HepG2 (cell line): ENCODE results near the gene SLC2A11. TPM values are rescaled to one million over a fixed set of nuclear protein-coding genes. Genes with fewer than 3 reads are reported as not detected.

Experiments
- AHR ChIP-seq: IDR thresholded peaks from 2 replicates; pipeline ENCODE4 v1.6.1; 2018; ENCODE audit warnings: missing genetic modification reagents, missing compliant biosample characterization
- ARHGAP35 ChIP-seq: sonication (generic); formaldehyde crosslinking; IDR thresholded peaks from 2 replicates; pipeline ENCODE4 v1.9.0; 2022; ENCODE audit warnings: mild to moderate bottlenecking, inconsistent platforms, moderate library complexity, missing genetic modification reagents, borderline replicate concordance
- BRD4 ChIP-seq: sonication (generic); formaldehyde crosslinking; IDR thresholded peaks from 2 replicates; pipeline ENCODE4 v1.4.0; 2020; ENCODE audit warnings: missing genetic modification reagents
- DDIT3 ChIP-seq: sonication (generic); formaldehyde crosslinking; IDR thresholded peaks from 2 replicates; pipeline ENCODE4 v1.4.0; 2020; ENCODE audit warnings: mild to moderate bottlenecking, missing genetic modification reagents
- IKZF1 ChIP-seq: fragments of 450-650 bp; IDR thresholded peaks from 2 replicates; pipeline ENCODE4 v1.7.1; 2016
- KDM4B ChIP-seq: sonication (generic); formaldehyde crosslinking; IDR thresholded peaks from 2 replicates; pipeline ENCODE4 v1.4.0; 2020; ENCODE audit warnings: missing genetic modification reagents
- MTA1 ChIP-seq: sonication (generic); formaldehyde crosslinking; IDR thresholded peaks from 2 replicates; pipeline ENCODE4 v1.4.0; 2020; ENCODE audit warnings: missing genetic modification reagents, mild to moderate bottlenecking, borderline replicate concordance
- MXD1 ChIP-seq: sonication (generic); formaldehyde crosslinking; IDR thresholded peaks from 2 replicates; pipeline ENCODE4 v1.4.0; 2020; ENCODE audit warnings: mild to moderate bottlenecking, missing genetic modification reagents
- MYPOP ChIP-seq: sonication (generic); formaldehyde crosslinking; IDR thresholded peaks from 2 replicates; pipeline ENCODE4 v1.8.1; 2023; ENCODE audit warnings: mild to moderate bottlenecking, moderate library complexity, missing genetic modification reagents
- NR1H2 ChIP-seq: sonication (generic); formaldehyde crosslinking; IDR thresholded peaks from 2 replicates; pipeline ENCODE4 v1.8.1; 2022; ENCODE audit warnings: low read depth, missing genetic modification reagents, borderline replicate concordance
- PCBP2 ChIP-seq: fragments of 200-400 bp; formaldehyde crosslinking; optimal IDR thresholded peaks from 2 replicates; pipeline ENCODE3; 2018; ENCODE audit warnings: low read length, low read depth; ENCODE audit not compliant: poor library complexity, severe bottlenecking
- PLRG1 ChIP-seq: fragments of 450-650 bp; conservative IDR thresholded peaks from 2 replicates; pipeline ENCODE4 v1.6.1; 2016
- RNF2 ChIP-seq: fragments of 450-650 bp; conservative IDR thresholded peaks from 2 replicates; pipeline ENCODE4 v1.6.1; 2016; ENCODE audit warnings: low read depth
- SMARCE1 ChIP-seq: fragments of 450-650 bp; IDR thresholded peaks from 2 replicates; pipeline ENCODE4 v1.6.1; 2017; ENCODE audit warnings: borderline replicate concordance
- TGIF2 ChIP-seq: IDR thresholded peaks from 2 replicates; pipeline ENCODE4 v1.6.1; 2016; ENCODE audit warnings: control low read depth, missing compliant biosample characterization
- ZBTB21 ChIP-seq: sonication (generic); formaldehyde crosslinking; IDR thresholded peaks from 2 replicates; pipeline ENCODE4 v1.4.0; 2020; ENCODE audit warnings: missing genetic modification reagents
- ZBTB7A ChIP-seq: sonication (generic); formaldehyde crosslinking; IDR thresholded peaks from 2 replicates; pipeline ENCODE4 v1.8.0; 2022; ENCODE audit warnings: mild to moderate bottlenecking, missing genetic modification reagents
- ZHX2 ChIP-seq, 2 experiments: sonication (generic) in 1 of 2; formaldehyde crosslinking in 1 of 2; IDR thresholded peaks; 2 replicates each; pipeline versions ENCODE4 v1.6.1 to v1.9.0; 2014 to 2022; ENCODE audit warnings: antibody characterized with exemption in 1 of 2, borderline replicate concordance in 1 of 2, inconsistent platforms in 1 of 2, low read depth in 1 of 2, missing genetic modification reagents in 1 of 2
- ZNF33A ChIP-seq: sonication (generic); formaldehyde crosslinking; IDR thresholded peaks from 2 replicates; pipeline ENCODE4 v1.5.1; 2020; ENCODE audit warnings: missing genetic modification reagents, mild to moderate bottlenecking, moderate library complexity, borderline replicate concordance
- ZNF343 ChIP-seq: sonication (generic); formaldehyde crosslinking; IDR thresholded peaks from 2 replicates; pipeline ENCODE4 v1.4.0; 2020; ENCODE audit warnings: mild to moderate bottlenecking, missing genetic modification reagents
- ZNF576 ChIP-seq: sonication (generic); formaldehyde crosslinking; IDR thresholded peaks from 2 replicates; pipeline ENCODE4 v1.4.0; 2020; ENCODE audit warnings: mild to moderate bottlenecking, missing genetic modification reagents
- ZNF768 ChIP-seq: sonication (generic); formaldehyde crosslinking; IDR thresholded peaks from 2 replicates; pipeline ENCODE4 v1.4.0; 2020; ENCODE audit warnings: missing genetic modification reagents
- ZNF883 ChIP-seq: sonication (generic); formaldehyde crosslinking; IDR thresholded peaks from 2 replicates; pipeline ENCODE4 v1.5.1; 2020; ENCODE audit warnings: mild to moderate bottlenecking, missing genetic modification reagents; ENCODE audit errors: not compliant biosample characterization
- ZSCAN29 ChIP-seq: sonication (generic); formaldehyde crosslinking; conservative IDR thresholded peaks from 2 replicates; pipeline ENCODE4 v1.4.0; 2020; ENCODE audit warnings: mild to moderate bottlenecking, missing genetic modification reagents
- polyA plus RNA-seq, 8 experiments: library from polyadenylated mRNA; depleted of rRNA in 3 of 8; stranded (reverse) in 7 of 8; unstranded in 1 of 8; fragments of >200 nt; fragmentation: Illumina TruSeq in 4 of 8; extraction: Trizol in 4 of 8; gene quantifications; 2 replicates each; pipeline versions ENCODE4 v1.2.1 to v1.2.3, GENCODE V29; 2011 to 2016; ENCODE audit warnings: low read depth in 4 of 8, missing spikeins in 1 of 8, mixed read lengths in 1 of 8; ENCODE audit not compliant: insufficient read depth in 1 of 8
- total RNA-seq, 5 experiments: library from RNA; depleted of rRNA; stranded (reverse); fragments of >200 nt; fragmentation: Illumina TruSeq; extraction: Trizol; gene quantifications; 2 replicates each; pipeline ENCODE4 v1.2.3, GENCODE V29; 2016; ENCODE audit warnings: low read depth in 1 of 5

SLC2A11 gene
- total and polyA plus RNA-seq, 2 of the 13 experiments (the other 11 are each of a cell fraction or from before 2014, with no cell fraction given) = 15.2 to 15.4 TPM

GRCh38 chr22:23896523-23897186, 39.0 kb downstream of the SLC2A11 start (continued):
- TF ChIP-seq NR1H2 (CRISPR knock-in tag) (no peak), ZBTB7A (CRISPR knock-in tag) (no peak), ZHX2 (IDR thresholded peaks at IDR 0.05; ENCODE audit: low read depth) (no peak), ZHX2 (CRISPR knock-in tag; IDR thresholded peaks at IDR 0.05; ENCODE audit: borderline replicate concordance) (no peak), ZNF343 (CRISPR knock-in tag) (no peak), ZNF883 (CRISPR knock-in tag) (peak; percentile 19), IKZF1 (no peak), PLRG1 (no peak), ZNF768 (CRISPR knock-in tag) (no peak), MYPOP (no peak), MTA1 (peak; percentile 34; the same call in 1 of the 2 replicates), RNF2 (no peak), ARHGAP35 (CRISPR knock-in tag) (no peak), BRD4 (CRISPR knock-in tag) (no peak), ZBTB21 (CRISPR knock-in tag) (no peak), PCBP2 (no peak), ZNF576 (CRISPR knock-in tag) (no peak), TGIF2 (CRISPR knock-in tag) (no peak), SMARCE1 (no peak), AHR (CRISPR knock-in tag) (no peak), DDIT3 (CRISPR knock-in tag) (no peak), KDM4B (CRISPR knock-in tag) (no peak), ZSCAN29 (CRISPR knock-in tag) (no peak), ZNF33A (no peak), MXD1 (CRISPR knock-in tag) (no peak)
